HL-60/S4 treated with phorbol 12-myristate 13-acetate at 8.2 ng/mL for 4 days and 3 days (cell line): Measurements from ENCODE around the gene ZNF407.

Experiments
- in situ Hi-C: fragments of 300-500 bp; cut with MboI; formaldehyde crosslinking; loops from 2 replicates; pipeline ENCODE4 v1.15.0; 2022; ENCODE audit warnings: low sequenced_read_pairs

The ZNF407 gene

DNA sequence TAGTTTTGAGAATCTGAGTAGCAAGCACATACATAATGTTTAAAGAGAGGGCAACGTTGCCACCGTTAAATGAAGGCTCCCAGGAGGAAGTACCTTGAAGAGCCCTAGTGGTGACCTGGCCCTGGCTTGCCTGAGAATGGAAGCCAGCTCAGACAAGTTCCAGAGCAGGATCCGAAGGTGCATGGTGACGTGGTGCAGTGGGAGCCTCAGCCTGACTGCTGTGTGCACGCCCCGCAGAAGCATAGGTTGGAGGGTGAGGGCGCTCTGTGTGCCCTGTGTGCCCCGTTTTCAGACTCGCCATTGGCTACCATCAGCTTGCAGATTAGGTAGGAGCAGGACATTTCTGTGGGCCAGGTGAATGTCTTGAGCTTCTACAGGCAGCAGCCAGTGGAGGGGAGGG is 68.2 kb downstream of the ZNF407 start:
- in situ Hi-C loops, result no loop called here

DNA sequence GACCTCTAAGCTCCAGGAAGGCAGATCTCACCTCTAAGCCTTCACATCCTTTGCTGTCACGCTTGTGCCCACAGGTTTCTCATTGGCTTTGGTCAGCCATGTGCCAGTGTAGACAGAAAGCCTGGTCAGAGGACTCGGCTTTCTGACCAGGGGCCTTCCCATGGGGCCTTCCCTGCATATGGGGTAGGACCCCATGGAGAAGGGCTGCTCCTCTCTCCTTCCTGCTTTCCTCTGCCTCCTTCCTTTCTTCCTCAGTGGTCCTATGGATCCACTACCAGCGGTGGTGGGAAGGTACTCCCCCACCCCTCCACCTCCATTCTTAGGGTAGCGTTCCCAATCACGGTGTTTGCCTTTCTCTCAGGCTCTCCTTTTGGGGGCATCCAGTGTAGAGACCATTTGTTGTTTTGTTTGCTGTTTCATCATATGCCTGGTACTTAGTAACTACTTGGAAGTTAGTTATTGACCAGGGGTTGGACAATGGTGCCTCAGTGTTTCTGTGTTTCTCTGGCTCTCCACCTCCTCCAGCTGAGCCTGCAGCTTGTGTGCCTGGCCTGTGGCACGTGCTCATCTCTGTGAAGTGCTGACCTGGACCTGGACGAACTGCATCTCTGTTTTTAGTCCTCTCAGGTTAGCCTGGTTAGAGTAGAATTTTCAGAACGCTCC is 71.6 kb downstream of the ZNF407 start:
- in situ Hi-C loops, result no loop called here

DNA sequence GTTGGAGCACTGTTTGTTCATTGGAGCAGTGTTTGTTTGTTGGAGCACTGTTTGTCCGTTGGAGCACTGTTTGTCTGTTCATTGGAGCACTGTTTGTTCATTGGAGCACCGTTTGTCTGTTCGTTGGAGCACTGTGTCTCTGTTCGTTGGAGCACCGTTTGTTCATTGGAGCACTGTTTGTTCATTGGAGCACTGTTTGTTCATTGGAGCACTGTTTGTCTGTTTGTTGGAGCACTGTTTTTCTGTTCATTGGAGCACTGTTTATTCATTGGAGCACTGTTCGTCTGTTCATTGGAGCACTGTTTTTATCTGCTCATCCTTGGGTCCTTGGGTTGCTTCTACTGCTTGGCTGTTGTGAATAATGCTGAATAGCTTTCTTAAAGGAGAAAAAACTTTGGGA is 74.7 kb downstream of the ZNF407 start:
- in situ Hi-C loops, result no loop called here

DNA sequence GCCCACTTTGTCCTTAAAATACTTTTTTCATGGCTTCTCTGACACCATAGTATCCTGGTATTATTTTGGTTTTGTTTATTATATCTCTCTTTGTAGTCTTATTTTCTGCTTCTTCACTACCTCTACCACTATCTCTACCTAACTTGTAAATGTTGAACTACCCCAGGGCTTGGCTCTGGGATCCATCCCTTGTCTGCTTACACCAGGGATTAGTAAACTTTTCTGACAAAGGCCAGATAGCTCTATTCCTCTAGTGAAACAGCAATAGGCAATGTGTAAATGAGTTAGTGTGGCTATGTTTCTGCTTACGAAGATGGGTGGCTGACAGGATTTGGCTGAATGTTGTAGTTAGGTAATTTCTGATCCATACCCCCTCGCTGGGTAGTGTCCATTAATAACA is 76.8 kb downstream of the ZNF407 start:
- in situ Hi-C loops, result no loop called here

DNA sequence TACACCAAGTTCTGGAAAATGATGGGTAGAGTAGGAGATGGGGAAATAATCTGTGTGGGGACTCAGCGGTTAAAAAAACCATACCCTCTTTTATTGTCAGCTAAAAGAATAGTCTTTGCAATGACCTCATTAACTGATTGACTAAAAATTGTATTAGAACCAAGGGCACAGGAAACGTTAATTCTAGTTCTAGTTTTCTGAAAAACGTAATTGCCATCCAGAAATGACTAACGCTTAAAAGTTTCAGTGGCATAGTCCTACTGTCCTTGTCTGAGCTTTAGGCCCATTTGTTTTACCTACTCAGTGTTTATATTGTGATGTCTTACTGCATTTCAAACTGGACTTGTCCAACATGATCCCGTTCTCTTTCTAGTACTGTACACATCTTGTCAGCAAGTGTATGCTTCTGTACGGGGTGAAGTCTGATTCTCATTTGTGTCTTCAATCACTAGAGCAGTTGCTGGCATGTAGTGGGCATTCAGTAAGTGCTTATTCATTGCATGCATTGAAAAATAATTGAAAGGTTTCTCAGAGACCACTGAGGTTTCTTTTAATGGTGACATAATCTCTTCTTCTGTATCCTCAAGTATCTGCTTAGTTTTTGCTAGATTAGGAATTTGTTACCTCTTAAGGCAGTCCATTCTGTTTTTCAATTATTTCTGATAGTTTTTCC is 81.5 kb downstream of the ZNF407 start:
- in situ Hi-C loops, result no loop called here

DNA sequence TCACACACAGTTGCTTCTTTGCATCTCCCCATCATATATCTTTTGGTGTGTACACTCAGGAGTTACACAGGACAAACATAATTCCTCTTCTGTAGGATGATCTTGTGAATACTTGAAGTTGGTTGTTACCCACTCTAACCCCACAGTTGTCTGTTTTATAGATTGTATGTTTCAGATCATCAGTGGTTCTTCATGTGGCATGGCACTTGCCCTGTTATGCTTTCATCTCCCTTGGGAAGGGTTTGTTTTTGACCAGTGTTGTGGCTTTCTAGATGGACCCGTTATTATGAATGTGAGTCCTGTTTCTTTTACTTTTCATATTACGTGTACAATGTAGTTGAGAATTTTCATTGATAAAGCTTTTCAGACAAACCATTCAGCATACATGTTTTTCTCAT is 82.0 kb downstream of the ZNF407 start:
- in situ Hi-C loops, result no loop called here

DNA sequence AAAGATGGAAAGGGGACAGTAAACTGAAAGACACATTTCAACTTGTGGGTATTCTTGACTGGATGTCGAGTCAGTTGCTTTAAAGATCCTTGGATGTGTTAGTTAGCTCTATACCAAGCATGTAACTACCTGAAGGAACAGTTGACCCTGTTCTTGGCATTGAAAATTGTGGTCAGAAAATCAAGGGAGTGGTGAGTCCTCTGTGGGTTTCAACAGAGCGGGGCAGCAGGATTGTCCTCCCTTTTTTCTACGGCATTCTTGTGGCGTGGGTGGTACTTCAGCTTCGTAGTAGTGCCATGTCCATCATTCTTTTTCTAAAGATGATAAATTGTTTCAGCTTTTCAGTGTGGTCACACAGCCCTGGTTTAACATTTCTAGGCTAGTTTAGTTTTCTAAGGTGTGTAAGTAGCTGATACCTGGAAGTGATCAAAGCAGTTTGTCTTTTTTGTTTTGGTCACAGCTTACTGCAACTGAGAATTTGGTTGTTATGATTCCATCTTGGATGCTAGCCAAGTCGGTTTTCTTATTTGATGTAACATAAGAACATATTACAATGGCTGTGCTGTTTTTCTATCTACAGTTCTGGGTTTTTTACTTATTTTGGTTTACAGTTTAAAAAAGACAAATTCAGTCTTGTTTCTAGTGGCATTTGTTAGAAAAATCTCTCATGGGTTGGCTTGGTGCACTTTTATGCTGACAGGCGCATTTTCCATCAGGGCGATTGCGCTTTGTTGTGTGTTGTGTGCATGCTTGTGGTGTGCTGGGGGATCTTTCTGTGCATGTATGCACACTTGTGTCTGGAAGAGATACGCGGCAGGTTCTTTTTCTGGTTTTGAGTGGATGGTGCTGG is 84.7 kb downstream of the ZNF407 start:
- in situ Hi-C loops, result no loop called here

DNA sequence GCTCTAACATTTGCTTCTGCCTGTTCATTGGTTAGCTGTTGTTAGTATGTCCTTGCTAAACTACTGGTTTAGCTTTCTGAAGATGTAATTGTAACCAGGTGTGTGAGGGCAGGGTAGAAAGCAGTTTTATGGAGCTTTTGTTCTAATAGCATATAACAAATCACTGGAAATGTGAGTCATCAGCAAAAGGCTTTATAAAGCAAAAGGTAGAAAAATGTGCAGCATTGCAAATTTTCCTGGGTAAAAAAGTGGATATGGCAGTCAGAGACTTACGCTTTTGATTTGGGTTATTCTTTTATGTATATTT is 85.3 kb downstream of the ZNF407 start:
- in situ Hi-C loops, result no loop called here

DNA sequence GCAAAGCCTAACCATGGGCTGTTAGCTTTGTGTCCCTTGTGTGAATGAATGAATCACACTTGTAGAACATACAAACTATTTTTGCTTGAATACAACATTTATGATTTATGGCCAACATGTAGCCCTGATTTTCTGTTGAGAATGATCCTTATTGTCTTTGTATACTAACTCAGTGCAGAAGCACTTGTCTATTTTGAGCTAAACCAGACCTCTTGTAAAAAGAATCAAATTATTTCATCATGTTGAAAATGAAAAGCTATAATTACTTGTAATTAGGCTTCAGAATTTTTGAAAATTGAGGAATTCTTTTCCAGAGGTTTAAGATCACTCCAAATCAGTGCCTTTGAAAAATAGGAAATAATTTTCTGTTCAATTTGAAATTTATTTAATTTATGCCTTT is 85.9 kb downstream of the ZNF407 start:
- in situ Hi-C loops, result no loop called here

DNA sequence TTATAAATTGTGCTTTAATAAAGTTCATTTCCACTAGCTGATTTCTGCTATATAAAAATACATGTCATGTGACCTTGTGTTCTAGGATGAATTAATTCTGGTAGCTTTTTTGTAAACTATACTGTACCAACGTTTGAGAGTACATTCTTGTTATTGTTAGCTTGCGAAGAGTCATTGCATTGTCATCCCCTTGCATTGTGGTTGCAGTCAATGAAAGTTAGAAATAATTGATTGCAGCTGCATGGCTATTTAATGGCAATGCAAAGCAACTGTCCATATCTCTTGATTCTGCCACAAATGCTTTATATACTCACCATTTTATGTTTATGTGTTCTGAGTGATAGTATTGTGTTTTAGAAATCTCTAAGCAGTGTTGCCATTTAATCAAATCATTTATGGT is 91.6 kb downstream of the ZNF407 start:
- in situ Hi-C loops, result no loop called here

DNA sequence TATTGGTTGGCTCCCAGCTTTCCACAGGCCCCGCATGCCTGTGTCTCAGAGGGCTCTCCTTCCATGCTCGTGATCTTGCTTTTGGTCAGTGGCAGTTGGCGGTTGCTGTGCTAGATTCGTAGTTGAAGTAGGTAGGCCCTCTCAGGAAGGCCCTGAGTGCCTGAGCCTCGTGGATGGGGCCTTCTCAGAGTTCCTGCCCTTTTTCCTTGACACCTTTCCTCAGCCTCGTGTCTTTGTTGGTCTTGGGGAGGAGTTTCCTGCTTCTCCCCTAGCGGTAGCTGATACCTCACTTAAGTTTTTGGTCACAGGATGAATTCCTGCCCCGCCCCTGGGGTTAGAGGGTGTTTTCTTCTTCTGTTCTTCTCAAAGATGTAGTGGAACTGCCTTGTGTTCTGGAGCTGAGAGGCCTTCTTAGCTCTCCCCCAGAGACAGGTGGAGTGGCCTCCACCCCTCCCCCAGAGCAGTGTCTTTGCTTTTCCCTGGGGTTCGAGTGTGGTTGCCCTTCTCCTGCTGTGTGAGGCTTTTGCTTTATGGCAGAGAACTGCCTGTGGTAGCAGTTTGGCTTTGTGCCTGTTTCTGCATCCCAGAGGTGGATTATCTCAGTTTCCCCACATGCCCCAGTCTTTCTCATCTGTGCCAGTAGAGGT is 94.8 kb downstream of the ZNF407 start:
- in situ Hi-C loops, result no loop called here

DNA sequence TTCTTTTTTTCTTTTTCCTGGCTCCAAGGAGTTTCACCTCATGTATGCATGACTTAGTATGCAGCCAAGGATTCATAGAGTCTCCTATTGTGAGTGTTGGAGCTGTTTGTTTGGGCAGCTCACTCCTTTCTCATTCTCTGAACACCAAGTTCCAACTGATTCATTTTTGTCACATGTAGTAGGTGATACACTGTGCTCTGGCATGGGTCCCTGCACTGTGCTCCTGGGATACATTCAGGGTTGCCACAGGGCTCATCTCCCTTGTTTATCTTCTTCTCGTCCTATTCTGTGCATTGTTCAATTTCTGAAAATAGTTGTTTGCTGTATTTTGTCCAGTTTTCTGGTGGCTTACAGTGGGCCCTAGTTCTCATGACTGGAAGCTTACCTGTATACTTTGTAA is 96.8 kb downstream of the ZNF407 start:
- in situ Hi-C loops, result no loop called here

DNA sequence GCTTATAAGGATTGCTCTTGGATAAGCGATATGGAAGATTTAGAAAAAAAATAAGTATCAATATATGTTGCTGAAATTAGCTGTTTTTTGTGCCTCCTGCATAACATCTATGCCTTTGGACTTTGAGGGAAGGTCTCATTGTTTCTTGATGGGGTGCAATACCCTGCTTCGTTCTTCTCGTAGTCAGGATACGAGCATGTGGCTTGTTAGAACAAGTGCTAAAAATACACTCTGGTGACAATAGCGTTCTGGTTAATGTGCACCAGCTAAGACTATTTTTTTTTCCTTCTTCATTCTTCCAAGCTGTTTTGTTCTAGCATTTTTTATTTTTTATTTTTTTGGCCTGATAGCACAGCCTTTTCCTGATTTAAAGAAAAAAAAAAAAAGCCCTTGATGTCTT is 97.5 kb downstream of the ZNF407 start:
- in situ Hi-C loops, result no loop called here

DNA sequence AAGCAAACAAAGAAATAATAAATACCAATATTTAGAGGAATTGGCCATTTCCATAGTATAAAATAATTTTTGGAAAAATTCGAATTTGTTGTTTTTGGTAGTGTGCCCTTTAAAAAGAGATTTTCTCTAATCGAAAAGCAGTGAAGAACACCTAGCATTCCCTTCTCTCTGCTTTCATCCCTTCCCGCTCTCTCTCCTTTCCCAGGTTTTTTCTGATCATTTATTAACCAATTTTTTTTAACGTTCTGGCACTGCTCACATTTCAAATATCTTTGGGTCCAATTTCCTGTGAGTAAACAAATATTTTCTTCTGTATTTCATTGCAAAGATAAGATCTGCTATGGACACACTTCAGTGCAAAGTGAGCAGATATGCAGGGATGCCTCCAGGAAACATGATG is 101.2 kb downstream of the ZNF407 start:
- in situ Hi-C loops, result no loop called here

DNA sequence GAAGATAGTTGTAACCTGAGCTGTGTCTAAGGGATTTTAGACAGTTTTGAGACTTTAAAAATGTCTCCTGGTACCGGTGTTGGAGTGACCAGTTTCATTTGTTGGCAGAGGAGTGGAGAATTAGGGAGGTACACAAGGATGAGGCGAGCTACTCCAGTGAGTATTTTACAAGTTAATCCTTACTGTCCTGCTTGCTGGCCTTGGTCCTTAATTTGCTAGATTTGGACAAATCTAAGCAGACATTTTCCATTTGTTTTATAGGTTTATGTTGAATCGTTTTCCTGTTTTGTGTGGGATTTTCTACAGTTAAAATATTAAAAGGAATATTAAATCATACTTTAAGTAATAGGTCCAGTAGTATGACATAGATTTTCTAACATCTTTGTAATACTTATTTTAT is 101.8 kb downstream of the ZNF407 start:
- in situ Hi-C loops, result no loop called here

DNA sequence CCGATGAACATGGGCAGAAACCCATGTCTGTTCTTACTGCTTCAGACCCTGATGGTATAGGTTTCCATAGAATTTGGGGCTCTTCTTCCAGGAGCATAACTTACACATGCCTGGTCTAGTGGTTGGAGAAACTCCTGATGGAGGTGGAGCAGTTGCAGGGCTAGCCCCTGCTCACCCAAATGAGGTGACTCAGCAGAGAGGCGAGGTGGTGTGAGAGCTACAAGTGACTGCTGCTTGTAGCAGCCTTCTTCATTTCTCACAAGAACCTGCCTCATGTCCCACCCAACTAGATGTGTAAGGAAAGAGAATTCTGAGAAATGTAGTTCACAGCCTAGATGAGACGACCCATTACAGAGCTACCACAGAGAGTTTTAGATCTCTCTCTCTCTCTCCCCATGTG is 105.3 kb downstream of the ZNF407 start:
- in situ Hi-C loops, result no loop called here

DNA sequence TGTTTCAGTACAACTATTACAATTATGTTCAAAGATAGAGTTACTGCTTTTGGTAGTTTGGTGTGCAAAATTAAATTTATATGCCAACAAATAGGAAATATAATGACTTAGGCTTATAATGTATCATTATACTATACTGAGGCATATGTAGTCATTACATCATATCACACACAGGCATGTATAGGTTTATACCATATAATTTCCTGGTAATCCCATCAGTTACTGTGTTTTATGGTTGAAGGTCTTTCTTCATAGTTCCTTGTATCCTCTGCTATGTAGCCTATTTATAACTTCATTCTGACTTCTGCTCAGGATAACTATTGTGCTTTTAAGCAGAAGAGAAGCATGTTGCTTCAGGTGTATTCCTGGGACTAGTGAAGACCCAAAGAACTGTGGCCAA is 110.5 kb downstream of the ZNF407 start:
- in situ Hi-C loops, result no loop called here

DNA sequence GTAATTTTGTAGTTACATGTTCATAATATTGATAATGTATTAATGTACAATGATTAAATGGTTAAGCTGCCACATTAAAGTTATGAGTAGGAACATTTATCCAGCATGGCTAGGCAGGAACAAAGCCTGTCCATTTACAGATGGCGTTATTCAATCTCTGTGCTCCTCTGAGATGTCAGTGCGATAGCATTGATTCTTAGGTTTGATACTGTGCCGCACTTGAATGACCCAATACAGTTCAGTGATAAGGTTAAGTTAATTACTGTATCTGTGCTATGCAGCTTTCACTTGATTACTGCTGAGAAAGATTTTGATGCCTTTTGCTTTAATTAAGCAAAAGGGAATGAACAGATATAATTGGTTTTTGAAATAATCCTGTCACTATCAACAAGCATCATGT is 111.8 kb downstream of the ZNF407 start:
- in situ Hi-C loops, result no loop called here

DNA sequence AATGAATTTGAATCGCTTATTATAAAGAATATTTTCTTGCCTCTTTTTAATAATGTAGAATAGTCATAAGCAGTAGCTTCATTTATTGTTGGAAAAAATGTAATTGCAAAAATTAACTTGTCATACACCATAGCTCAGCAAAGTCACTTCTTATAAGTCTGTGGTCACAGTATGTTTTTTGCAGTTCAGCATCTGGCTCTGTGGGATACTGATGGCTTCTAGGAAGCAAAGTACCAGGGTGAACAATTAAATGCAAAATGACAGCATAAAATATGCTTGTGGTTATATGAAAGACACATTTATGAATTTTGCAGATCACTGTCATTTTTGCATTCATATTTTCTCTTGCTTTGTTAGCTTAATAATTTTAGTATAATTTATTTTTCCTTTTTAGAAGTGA is 116.5 kb downstream of the ZNF407 start:
- in situ Hi-C loops, result no loop called here

DNA sequence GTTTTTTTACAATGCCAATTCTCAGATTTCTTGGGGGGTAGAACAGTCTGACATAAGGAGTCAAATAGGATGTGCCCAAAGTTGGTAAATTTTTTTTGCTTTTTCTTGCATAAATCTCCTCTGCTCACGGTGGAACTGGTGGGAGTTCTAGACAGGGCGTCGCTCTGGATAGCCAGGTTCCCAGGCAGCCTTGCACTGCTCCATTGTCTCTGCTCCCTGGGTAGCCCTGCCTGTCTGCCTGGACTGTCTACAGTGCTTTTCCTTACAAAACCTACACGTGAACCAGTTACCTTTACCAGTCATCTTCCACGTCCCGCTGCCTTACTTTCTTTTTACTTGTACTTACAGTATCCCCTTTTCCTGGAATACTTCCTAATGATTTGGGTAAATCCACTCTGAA is 117.1 kb downstream of the ZNF407 start:
- in situ Hi-C loops, result no loop called here

DNA sequence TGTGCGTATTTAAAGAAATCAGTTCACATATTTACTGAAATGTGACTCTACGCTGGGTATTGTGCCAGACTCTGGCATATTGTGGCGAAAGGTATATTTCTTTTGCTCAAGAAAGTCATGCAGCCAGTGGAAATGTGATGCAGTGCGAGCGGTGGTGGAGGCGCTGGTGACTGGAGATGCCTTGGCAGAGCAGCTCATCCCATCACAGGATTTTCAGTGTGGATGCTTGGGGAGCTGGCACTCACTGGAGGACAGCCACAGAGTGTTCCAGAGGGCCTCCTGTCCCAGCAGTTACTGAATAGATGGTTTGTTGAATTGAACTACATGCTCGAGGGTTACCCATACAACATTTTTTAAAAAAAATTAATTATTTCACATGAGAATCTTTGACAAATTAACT is 117.6 kb downstream of the ZNF407 start:
- in situ Hi-C loops, result no loop called here
